VCaP (cell line): ENCODE data around the gene RRP9.

Experiments used
- H3K27ac ChIP-seq: fragments of 450-650 bp; 2 replicates; pipeline ENCODE4 v1.5.1; 2017
- TF ChIP-seq, protein P1 (sequence below): fragments of 450-650 bp; conservative IDR thresholded peaks from 2 replicates; pipeline ENCODE4 v1.5.1; 2017; ENCODE audit warnings: mild to moderate bottlenecking, moderate library complexity

RRP9 gene

DNA sequence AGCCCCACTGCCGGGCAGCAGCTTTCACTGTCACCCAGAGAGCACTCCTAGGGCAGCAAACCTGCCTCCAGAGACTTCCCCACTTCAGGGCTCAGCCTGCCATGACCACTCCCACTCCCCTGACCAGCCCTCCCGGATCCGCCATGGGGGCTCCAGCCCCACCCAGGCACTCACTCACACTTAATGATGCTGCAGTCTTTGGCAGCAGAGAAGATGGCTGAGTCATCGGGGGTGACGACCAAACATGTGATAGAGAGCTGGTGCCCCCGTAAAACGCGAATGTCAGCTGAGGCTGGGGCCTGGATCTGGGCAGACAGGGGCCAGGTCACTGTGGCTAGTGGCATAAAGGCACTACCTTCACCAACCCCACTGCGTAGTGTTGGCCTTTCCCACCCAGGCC lies 4.7 kb downstream of the RRP9 start:
- H3K27ac ChIP-seq = no peak overlapping the region
- TF ChIP-seq, protein P1, sequence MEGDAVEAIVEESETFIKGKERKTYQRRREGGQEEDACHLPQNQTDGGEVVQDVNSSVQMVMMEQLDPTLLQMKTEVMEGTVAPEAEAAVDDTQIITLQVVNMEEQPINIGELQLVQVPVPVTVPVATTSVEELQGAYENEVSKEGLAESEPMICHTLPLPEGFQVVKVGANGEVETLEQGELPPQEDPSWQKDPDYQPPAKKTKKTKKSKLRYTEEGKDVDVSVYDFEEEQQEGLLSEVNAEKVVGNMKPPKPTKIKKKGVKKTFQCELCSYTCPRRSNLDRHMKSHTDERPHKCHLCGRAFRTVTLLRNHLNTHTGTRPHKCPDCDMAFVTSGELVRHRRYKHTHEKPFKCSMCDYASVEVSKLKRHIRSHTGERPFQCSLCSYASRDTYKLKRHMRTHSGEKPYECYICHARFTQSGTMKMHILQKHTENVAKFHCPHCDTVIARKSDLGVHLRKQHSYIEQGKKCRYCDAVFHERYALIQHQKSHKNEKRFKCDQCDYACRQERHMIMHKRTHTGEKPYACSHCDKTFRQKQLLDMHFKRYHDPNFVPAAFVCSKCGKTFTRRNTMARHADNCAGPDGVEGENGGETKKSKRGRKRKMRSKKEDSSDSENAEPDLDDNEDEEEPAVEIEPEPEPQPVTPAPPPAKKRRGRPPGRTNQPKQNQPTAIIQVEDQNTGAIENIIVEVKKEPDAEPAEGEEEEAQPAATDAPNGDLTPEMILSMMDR = no peak

DNA sequence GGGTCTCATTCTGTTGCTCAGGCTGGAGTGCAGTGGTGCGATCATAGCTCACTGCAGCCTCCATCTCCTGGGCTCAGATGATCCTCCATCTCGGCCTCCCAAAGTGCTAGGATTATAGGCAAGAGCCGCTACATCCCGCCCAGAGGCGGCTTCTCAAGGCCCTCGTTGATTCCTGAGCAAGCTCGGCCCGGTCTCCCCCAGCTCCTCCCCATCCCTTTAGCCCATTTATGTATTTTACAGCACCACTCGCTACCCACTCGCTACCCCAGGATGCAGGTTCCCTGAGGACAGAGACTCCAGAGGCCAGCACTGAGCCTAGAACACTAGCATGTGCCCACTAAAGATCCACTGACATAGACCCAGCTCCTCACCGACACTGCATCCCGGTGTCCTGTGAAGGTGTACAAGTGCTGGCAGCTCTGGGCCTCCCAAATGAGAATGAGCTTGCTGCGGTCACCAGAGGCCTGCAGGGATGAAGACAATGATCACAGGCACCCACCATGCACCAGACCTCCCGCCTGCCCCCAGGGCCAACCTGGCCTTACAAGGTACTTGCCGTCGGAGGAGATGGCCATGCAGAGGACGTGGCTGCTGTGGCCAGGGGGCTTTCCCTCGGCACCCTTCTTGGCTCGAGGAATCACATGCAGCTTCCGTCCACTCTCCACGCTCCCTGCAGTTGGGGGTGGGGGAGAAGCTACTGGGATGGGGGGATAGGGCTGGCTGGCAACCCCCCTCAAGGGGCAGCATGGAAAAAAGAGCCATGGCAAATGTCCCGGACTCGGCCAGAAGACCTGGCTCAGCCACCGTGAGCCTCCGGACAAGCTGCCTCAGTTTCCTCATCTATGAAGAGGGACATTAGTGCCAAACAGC lies 5.6 kb downstream of the RRP9 start:
- TF ChIP-seq, protein P1 = no peak

DNA sequence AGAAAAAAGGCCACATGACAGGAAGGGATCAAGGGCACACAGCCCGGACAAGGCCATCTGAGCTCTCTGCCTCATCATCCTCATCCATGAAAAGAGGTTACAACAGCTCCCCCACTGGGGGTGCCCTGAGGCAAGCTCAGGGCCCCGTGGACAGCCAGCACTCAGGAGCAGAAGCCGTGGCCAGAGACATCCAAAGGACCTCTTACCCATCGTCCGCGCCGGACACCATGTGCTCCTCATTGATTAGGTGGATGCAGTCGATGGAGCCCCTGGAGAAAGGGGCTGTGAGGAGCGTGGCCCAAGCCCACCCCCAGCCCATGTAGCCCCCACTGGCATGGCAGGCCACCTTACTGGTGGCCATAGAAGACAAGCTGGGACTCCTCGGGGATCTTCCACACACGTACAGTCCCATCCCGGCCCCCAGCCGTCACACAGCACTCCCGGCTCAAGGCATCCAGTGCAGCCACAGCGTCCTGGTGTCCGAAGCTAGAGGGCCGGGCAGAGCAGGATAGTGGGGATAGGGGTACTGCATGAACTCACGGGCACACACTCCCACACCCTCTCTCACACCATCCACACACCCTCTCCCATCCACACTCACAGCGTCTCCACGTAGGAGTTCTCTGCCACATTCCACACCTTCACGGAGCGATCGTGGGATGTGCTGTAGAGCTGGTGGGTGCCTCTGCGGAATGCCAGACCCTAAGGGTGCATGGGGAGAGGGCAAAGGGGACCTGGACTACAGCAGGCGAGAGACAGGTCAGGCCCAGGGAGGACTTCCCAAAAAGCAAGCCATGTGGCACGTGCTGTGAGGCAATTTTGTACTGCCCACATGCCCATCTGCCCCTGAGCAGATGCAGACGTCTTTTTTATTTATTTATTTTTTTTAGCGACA lies 6.5 kb downstream of the RRP9 start:
- TF ChIP-seq, protein P1 = no peak
- no peak overlapping the region for H3K27ac ChIP-seq

More for the DNA sequence above, 5.6 kb downstream of the RRP9 start:
- H3K27ac ChIP-seq = no peak overlapping the region

DNA sequence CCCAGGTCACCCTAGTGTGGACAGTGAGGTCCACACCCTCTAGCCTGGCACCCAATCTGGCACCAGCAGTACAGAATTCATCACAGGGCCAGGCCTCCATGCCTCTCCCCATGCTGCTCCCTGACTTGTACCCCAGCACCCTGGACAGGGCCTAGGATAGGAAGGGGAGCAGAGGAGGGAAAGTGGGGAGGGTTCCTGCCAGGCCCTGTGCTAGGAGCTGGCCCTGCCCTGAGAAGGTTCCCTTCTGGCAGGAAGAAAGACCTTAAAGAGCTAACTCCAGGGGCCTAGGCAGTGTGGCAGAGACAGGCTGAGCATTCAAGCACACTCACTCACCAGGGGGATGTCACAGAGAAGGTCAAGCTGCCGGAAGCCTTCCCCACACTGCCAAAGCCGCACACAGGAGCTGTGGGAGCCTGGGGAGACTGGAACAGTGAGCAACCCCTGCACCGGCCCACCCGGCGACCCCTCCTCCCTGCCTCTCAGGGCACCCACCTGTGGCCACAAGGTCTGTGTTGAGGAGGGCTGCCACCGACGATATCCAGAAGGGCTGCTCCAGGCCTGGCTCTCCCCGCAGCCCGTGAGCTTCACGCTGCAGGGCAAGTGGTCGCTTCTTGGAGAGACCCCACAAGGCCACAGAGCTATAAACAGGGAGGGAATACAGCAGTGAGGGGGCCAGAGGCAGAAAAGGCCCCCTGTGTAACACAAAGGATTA lies 7.4 kb downstream of the RRP9 start:
- H3K27ac ChIP-seq = no peak overlapping the region
- TF ChIP-seq, protein P1 = no peak

DNA sequence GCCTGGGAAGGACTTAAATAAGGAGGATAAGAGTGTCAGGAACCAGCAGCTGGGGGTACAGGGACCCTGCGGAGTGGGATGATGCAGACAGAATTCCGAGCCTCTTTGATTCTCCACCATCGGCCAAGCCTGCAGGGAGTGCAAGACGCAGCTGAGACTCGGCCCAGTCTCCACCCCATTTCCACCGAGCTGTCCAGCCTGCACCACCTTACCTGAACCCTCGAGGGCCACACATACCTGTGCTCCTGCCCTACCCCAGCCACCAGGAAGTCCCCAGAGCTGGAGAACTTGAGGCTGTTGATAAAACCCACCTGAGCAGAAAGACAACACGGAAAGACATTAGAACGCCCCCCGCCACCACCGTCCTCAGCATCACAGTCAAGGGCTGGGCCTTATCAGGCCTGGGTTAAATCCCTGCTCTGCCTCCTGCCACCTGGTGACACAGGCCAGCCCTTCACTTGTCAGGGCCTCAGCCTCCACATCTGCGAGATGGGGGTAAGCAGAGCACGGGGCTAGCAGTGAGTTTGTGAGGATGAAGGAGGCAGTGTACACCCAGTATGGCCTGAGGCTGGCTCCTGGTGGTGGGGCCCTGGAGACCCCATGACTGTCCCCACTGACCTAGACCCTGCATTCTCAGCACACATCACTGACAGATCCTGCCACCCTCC lies 8.1 kb downstream of the RRP9 start:
- TF ChIP-seq, protein P1 = no peak
- no peak overlapping the region for H3K27ac ChIP-seq

DNA sequence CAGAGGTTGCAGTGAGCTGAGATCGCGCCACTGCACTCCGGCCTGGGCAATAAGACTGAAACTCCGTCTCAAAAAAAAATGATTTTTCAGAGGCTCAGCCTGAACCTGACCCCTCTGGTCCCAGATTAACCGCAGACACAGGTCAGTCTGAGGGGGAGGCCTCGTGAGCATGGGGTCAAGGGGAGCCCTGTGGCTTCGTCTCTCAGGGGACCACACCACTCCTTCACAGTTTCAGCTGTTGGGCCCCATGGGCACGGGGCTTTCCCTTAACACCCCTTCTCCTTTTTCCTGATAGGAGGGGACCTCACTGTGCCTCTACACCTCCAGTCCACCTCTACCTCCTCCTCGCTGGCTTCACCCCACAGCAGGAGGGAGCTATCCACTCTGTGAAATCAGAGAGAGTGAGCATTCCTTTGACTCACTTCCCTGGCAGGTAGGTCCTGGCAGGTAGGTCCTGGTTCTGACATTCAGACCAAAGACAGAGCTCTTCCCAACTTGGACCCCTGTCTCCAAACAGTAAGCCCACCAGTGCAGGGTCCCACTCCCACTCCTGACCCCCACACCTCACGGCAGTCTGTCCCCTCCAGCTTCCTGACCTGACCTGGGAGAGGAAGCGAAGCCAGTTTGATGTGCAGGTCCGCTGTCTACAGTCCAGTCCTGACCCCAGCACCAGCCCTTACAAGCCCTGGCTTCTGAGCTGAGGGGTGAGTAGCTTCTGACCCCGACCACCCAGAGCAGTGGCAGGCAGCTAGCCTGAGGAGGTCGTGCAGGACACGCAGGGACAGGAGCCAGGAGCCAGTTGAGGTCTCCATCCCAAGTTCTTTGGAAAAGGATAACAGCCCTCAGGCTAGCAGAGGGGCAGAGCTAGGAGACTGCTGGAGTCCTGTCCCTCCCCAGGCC lies 9.0 kb downstream of the RRP9 start:
- no peak overlapping the region for H3K27ac ChIP-seq
- TF ChIP-seq, protein P1 = no peak
